ENCODE data around the gene PRMT9. TPM values are rescaled to one million over a fixed set of nuclear protein-coding genes. Genes with fewer than 3 reads are reported as not detected.

PRMT9 gene
- total and polyA plus RNA-seq, 2 of the 13 experiments (the other 11 are each of a cell fraction or from before 2014, with no cell fraction given): 4.0 to 9.7 TPM

GRCh38 chr4:147731580-147732517, 47.9 kb upstream of the PRMT9 start, which contains the start of gene ARHGAP10 (continued):
- TF ChIP-seq, protein P1, sequence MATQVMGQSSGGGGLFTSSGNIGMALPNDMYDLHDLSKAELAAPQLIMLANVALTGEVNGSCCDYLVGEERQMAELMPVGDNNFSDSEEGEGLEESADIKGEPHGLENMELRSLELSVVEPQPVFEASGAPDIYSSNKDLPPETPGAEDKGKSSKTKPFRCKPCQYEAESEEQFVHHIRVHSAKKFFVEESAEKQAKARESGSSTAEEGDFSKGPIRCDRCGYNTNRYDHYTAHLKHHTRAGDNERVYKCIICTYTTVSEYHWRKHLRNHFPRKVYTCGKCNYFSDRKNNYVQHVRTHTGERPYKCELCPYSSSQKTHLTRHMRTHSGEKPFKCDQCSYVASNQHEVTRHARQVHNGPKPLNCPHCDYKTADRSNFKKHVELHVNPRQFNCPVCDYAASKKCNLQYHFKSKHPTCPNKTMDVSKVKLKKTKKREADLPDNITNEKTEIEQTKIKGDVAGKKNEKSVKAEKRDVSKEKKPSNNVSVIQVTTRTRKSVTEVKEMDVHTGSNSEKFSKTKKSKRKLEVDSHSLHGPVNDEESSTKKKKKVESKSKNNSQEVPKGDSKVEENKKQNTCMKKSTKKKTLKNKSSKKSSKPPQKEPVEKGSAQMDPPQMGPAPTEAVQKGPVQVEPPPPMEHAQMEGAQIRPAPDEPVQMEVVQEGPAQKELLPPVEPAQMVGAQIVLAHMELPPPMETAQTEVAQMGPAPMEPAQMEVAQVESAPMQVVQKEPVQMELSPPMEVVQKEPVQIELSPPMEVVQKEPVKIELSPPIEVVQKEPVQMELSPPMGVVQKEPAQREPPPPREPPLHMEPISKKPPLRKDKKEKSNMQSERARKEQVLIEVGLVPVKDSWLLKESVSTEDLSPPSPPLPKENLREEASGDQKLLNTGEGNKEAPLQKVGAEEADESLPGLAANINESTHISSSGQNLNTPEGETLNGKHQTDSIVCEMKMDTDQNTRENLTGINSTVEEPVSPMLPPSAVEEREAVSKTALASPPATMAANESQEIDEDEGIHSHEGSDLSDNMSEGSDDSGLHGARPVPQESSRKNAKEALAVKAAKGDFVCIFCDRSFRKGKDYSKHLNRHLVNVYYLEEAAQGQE (IDR thresholded peaks at IDR 0.05; ENCODE audit: borderline replicate concordance in 1 of 2, low read depth in 1 of 2, low read length in 2 of 2): no peak
- no peak for TF ChIP-seq ZSCAN20 (CRISPR knock-in tag; IDR thresholded peaks at IDR 0.05; ENCODE audit: borderline replicate concordance)
- 0 out of 2 replicates have a peak, but pooled peaks have one; percentile 5 for TF ChIP-seq EZH2 (conservative IDR thresholded peaks at IDR 0.05; ENCODE audit: low read depth, low read length)
- no peak for TF ChIP-seq TRAFD1 (CRISPR knock-in tag; IDR thresholded peaks at IDR 0.05; ENCODE audit: borderline replicate concordance)
- TF ChIP-seq ZNF883 (CRISPR knock-in tag; IDR thresholded peaks at IDR 0.05; ENCODE audit: not compliant biosample characterization): peak; percentile 34
- TF ChIP-seq FOSL2 (CRISPR knock-in tag; IDR thresholded peaks at IDR 0.05): peak; percentile 51
- no peak for TF ChIP-seq AGO2 (optimal IDR thresholded peaks at IDR 0.05; ENCODE audit: low read depth, low read length)
- peak; percentile 32 for TF ChIP-seq HNRNPLL (IDR thresholded peaks at IDR 0.05; ENCODE audit: low read depth, low read length, poor library complexity, severe bottlenecking)
- no peak for TF ChIP-seq PHB2 (IDR thresholded peaks at IDR 0.05; ENCODE audit: partially characterized antibody)
- TF ChIP-seq, protein P2, sequence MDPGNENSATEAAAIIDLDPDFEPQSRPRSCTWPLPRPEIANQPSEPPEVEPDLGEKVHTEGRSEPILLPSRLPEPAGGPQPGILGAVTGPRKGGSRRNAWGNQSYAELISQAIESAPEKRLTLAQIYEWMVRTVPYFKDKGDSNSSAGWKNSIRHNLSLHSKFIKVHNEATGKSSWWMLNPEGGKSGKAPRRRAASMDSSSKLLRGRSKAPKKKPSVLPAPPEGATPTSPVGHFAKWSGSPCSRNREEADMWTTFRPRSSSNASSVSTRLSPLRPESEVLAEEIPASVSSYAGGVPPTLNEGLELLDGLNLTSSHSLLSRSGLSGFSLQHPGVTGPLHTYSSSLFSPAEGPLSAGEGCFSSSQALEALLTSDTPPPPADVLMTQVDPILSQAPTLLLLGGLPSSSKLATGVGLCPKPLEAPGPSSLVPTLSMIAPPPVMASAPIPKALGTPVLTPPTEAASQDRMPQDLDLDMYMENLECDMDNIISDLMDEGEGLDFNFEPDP (CRISPR knock-in tag; conservative IDR thresholded peaks at IDR 0.05): no peak
- TF ChIP-seq ZNF274 (CRISPR knock-in tag; IDR thresholded peaks at IDR 0.05): 0 out of 2 replicates have a peak, but pooled peaks have one; percentile 27
- no peak for TF ChIP-seq ZNF317 (CRISPR knock-in tag; IDR thresholded peaks at IDR 0.05)
- TF ChIP-seq ZSCAN31 (CRISPR knock-in tag; IDR thresholded peaks at IDR 0.05; ENCODE audit: low read depth): no peak
- no peak for TF ChIP-seq NAIF1 (CRISPR knock-in tag; IDR thresholded peaks at IDR 0.05; ENCODE audit: borderline replicate concordance)
- no peak for TF ChIP-seq ZNF550 (CRISPR knock-in tag; IDR thresholded peaks at IDR 0.05; ENCODE audit: borderline replicate concordance)
- 0 out of 2 replicates have a peak, but pooled peaks have one; percentile 17 for TF ChIP-seq BORCS8-MEF2B (CRISPR knock-in tag; IDR thresholded peaks at IDR 0.05)
- TF ChIP-seq ZNF709 (CRISPR knock-in tag; IDR thresholded peaks at IDR 0.05): 0 out of 2 replicates have a peak, but pooled peaks have one; percentile 33
- TF ChIP-seq ZNF800 (CRISPR knock-in tag; IDR thresholded peaks at IDR 0.05): peak; percentile 98

All from HepG2 (cell line).